ENCODE results near the gene SBF2. TPM values are rescaled to one million over a fixed set of nuclear protein-coding genes. Genes with fewer than 3 reads are reported as not detected.

SBF2 gene
- total RNA-seq, 4 donors from 2014 or later: 67.5 to 92.9 (median 71.6) TPM

GRCh38 chr11:10329935-10330334, 35.9 kb upstream of the SBF2 start:
- intact Hi-C loops (cut with DNase I): no loop called here
- Histone ChIP-seq H3K9me3 (no peaks in the 10 kb centered on the region), H3K4me3 (replicated peaks in 1 of 3) (no peak overlapping the region), H3K4me1 (peaks cover 22 to 34% of the 10 kb centered on the region in 2 donors), H3K36me3 (no peaks in the 10 kb centered on the region), H3K27me3 (no peaks in the 10 kb centered on the region), H3K27ac (no peak overlapping the region)
- 61 to 72% methylated on average over 2 of the region's 2 CpGs for WGBS, 2 donors
- DNase-seq: no peak
- no peak for TF ChIP-seq POLR2A (IDR thresholded peaks at IDR 0.05)
- no peak for TF ChIP-seq CTCF (IDR thresholded peaks at IDR 0.05)

GRCh38 chr11:10329356-10329755, 35.3 kb upstream of the SBF2 start:
- intact Hi-C loops (cut with DNase I): no loop called here
- 88 to 92% methylated on average over 2 of the region's 2 CpGs for WGBS, 2 donors
- H3K4me1 ChIP-seq: peaks cover 22 to 34% of the 10 kb centered on the region in 2 donors
- no peak overlapping the region for H3K4me3 ChIP-seq (replicated peaks in 1 of 3)
- H3K36me3 ChIP-seq: no peaks in the 10 kb centered on the region
- H3K27me3 ChIP-seq: no peaks in the 10 kb centered on the region
- TF ChIP-seq POLR2A (IDR thresholded peaks at IDR 0.05) (no peak), CTCF (IDR thresholded peaks at IDR 0.05) (no peak)
- no peak overlapping the region for H3K27ac ChIP-seq
- no peak for DNase-seq
- H3K9me3 ChIP-seq: no peaks in the 10 kb centered on the region

- Histone ChIP-seq H3K9me3 (no peaks in the 10 kb centered on the region), H3K27me3 (no peaks in the 10 kb centered on the region), H3K4me1 (peaks cover 22 to 34% of the 10 kb centered on the region in 2 donors), H3K36me3 (no peaks in the 10 kb centered on the region), H3K4me3 (replicated peaks in 1 of 3) (no peak overlapping the region), H3K27ac (peak overlapping the region in 2 of 3 donors; percentile 49 to 54)
- intact Hi-C loops (cut with DNase I): no loop called here
- WGBS, 2 donors: 57 to 58% methylated on average over 3 of the region's 3 CpGs
- DNase-seq: peak in 1 of 2 donors; percentile 22
- TF ChIP-seq POLR2A (IDR thresholded peaks at IDR 0.05) (no peak), CTCF (IDR thresholded peaks at IDR 0.05) (no peak)
Measured at GRCh38 chr11:10328314-10329098, 34.5 kb upstream of the SBF2 start.

GRCh38 chr11:10327254-10327653, 33.2 kb upstream of the SBF2 start:
- Histone ChIP-seq H3K27ac (peak overlapping the region in 1 of 3 donors; percentile 49), H3K9me3 (no peaks in the 10 kb centered on the region), H3K4me3 (replicated peaks in 1 of 3) (no peak overlapping the region), H3K36me3 (no peaks in the 10 kb centered on the region), H3K4me1 (peaks cover 22 to 41% of the 10 kb centered on the region in 2 donors), H3K27me3 (no peaks in the 10 kb centered on the region)
- intact Hi-C loops (cut with DNase I): no loop called here
- TF ChIP-seq POLR2A (IDR thresholded peaks at IDR 0.05): no peak
- no peak for TF ChIP-seq CTCF (IDR thresholded peaks at IDR 0.05)
- no peak for DNase-seq
